Natural killer cell (primary cell): ENCODE results near the gene CEP83. TPM values are rescaled to one million over a fixed set of nuclear protein-coding genes. Genes with fewer than 3 reads are reported as not detected.
"Not testable (repeated sequence)": the region's sequence is repeated elsewhere in the genome, so short reads cannot be mapped to it uniquely, and the experiment has no call there.

Experiments
- ATAC-seq, 3 donors: fragments of 150-1000 bp in 2 of 3; fragments of 200-7000 bp in 1 of 3; cut with Tn5 transposase; 1 replicate in 1 of 3; 2 replicates in 2 of 3; pipeline ENCODE4 v1.10.0; 2021; ENCODE audit warnings: mild to moderate bottlenecking in 2 of 3, moderate library complexity in 2 of 3
- DNase-seq, 2 donors: peaks; one replicate each; pipeline versions ENCODE4 v3.0.0 to v3.0.0-alpha.2; 2013 to 2021; ENCODE audit warnings: mixed read lengths in 1 of 2
- H3K27ac ChIP-seq: one replicate; pipeline ENCODE4 v1.5.1; 2013; ENCODE audit warnings: mild to moderate bottlenecking, low read length
- H3K27me3 ChIP-seq: one replicate; pipeline ENCODE4 v1.6.1; 2013; ENCODE audit warnings: low read length; ENCODE audit not compliant: control insufficient read depth, insufficient read depth
- H3K36me3 ChIP-seq: one replicate; pipeline ENCODE4 v1.6.1; 2013; ENCODE audit warnings: low read length; ENCODE audit not compliant: control insufficient read depth, insufficient read depth
- H3K4me1 ChIP-seq: one replicate; pipeline ENCODE4 v1.6.1; 2013; ENCODE audit warnings: low read length; ENCODE audit not compliant: control insufficient read depth, insufficient read depth
- H3K4me3 ChIP-seq: one replicate; pipeline ENCODE4 v1.5.1; 2013; ENCODE audit warnings: low read length
- H3K9me3 ChIP-seq: one replicate; pipeline ENCODE4 v1.6.1; 2013; ENCODE audit warnings: low read length; ENCODE audit not compliant: control insufficient read depth, insufficient read depth
- H3K27ac Mint-ChIP-seq, 2 donors: one replicate each; pipeline ENCODE4 v1.8.0; 2022; ENCODE audit warnings: mild to moderate bottlenecking in 2 of 2, mixed read lengths in 2 of 2, moderate library complexity in 1 of 2
- H3K27me3 Mint-ChIP-seq, 2 donors: one replicate each; pipeline ENCODE4 v1.8.0; 2022; ENCODE audit warnings: low read depth in 2 of 2, mixed read lengths in 2 of 2
- H3K36me3 Mint-ChIP-seq: one replicate; pipeline ENCODE4 v1.8.0; 2022; ENCODE audit warnings: mixed read lengths
- H3K4me1 Mint-ChIP-seq, 2 donors: one replicate each; pipeline ENCODE4 v1.8.0; 2022; ENCODE audit warnings: mixed read lengths in 2 of 2
- H3K4me3 Mint-ChIP-seq: one replicate; pipeline ENCODE4 v1.8.0; 2022; ENCODE audit warnings: mild to moderate bottlenecking, moderate library complexity, mixed read lengths
- H3K9me3 Mint-ChIP-seq, 2 donors: one replicate each; pipeline ENCODE4 v1.8.0; 2022; ENCODE audit warnings: mixed read lengths in 2 of 2
- WGBS: methylation state at CpG from one replicate; pipeline ENCODE4 v1.1.7; 2013; ENCODE audit warnings: missing lambda C conversion rate; ENCODE audit not compliant: insufficient coverage; 5-methylcytosine and 5-hydroxymethylcytosine counted together
- intact Hi-C: fragments of 100-400 bp; cut with micrococcal nuclease; formaldehyde crosslinking; loops from one replicate; pipeline ENCODE4 v1.14.2; 2022
- total RNA-seq, 4 donors: library from RNA; stranded (reverse); fragments of 120-200 nt in 1 of 4; gene quantifications; one replicate each; pipeline versions ENCODE4 v1.2.3 to v1.2.4, GENCODE V29; 2013 to 2022
- TF ChIP-seq, protein P1 (sequence below): fragments of 200-600 bp; IDR thresholded peaks from one replicate; pipeline ENCODE4 v1.8.0; 2022; ENCODE audit warnings: antibody characterized with exemption

The CEP83 gene
- total RNA-seq, 3 donors from 2014 or later (not counting 1 experiment from before 2014, with no cell fraction given) = 13.3 to 19.3 (median 15.2) TPM

DNA sequence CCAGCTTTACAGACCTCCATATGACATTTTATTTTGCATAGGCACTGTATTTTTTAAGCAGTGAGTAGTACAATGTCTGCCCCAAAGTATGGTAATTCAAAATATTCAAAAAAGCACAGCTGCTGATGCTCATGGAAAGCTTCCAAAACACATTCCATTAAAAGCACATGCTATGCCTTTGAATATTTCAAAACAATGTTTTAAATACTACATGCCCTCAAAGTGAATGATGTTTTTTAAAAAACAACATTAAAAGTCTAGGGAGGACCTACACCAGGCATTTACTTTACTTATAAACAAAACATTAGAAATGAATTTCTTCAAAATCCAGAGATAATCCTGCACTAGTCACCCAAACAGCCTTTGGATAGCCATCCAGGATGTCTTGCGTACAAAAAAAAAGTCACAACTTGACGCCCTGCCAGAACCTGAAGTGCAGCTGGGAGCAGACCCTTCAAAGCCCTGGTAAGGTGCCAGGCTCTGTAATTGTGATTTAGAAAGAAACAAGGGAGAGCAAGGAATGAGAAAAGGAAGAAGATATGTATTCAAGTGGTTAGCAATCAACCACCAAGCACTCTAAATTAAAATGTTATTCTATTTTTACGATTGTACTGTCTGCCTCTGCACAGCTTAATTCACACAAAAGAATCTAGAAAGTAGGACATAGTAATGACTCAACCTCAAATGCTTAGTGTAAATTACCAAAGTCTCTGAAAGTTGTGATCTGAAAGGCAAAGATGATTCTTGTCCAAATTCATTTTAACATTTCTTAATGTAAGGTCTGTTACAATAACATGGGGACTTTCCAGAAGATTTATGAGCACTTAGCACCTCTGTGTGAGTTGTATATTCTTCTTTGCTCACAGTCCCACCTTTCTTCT is 31.9 kb downstream of the CEP83 start:
- Histone ChIP-seq H3K27ac (no peak overlapping the region), H3K4me3 (no peak overlapping the region), H3K36me3 (no peaks in the 10 kb centered on the region), H3K27me3 (no peaks in the 10 kb centered on the region), H3K4me1 (no peaks in the 10 kb centered on the region), H3K9me3 (peaks cover 18% of the 10 kb centered on the region)
- 37% methylated on average over 2 of the region's 3 CpGs for WGBS
- H3K4me1 Mint-ChIP-seq = peaks cover 5 to 6% of the 10 kb centered on the region in 2 donors
- H3K27me3 Mint-ChIP-seq = no peaks in the 10 kb centered on the region
- peak in 1 of 3 donors; percentile 24 for ATAC-seq
- intact Hi-C loops = no loop called here
- DNase-seq = no peak
- no peak overlapping the region for H3K27ac Mint-ChIP-seq
- TF ChIP-seq, protein P1, sequence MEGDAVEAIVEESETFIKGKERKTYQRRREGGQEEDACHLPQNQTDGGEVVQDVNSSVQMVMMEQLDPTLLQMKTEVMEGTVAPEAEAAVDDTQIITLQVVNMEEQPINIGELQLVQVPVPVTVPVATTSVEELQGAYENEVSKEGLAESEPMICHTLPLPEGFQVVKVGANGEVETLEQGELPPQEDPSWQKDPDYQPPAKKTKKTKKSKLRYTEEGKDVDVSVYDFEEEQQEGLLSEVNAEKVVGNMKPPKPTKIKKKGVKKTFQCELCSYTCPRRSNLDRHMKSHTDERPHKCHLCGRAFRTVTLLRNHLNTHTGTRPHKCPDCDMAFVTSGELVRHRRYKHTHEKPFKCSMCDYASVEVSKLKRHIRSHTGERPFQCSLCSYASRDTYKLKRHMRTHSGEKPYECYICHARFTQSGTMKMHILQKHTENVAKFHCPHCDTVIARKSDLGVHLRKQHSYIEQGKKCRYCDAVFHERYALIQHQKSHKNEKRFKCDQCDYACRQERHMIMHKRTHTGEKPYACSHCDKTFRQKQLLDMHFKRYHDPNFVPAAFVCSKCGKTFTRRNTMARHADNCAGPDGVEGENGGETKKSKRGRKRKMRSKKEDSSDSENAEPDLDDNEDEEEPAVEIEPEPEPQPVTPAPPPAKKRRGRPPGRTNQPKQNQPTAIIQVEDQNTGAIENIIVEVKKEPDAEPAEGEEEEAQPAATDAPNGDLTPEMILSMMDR = no peak
- H3K36me3 Mint-ChIP-seq = peaks cover 18% of the 10 kb centered on the region
- H3K9me3 Mint-ChIP-seq = peaks cover 5 to 11% of the 10 kb centered on the region in 2 donors
- no peak overlapping the region for H3K4me3 Mint-ChIP-seq

DNA sequence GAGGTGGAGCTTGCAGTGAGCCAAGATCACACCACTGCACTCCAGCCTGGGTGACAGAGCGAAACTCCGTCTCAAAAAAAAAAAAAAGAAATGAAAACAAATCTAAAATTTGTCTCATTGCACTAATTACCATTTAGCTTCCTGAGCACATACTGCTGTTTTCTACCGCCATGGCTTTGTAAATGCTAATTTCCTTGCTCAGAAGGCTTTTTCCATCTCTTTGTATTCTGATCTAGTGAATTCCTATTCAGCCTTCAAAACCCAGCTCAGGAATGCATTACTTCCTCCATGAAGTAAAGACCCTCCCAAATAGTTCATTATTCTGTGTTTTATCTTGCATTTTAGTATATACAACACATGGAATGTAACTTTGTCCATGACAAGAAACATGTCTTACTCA is 33.6 kb downstream of the CEP83 start:
- no peak overlapping the region for H3K4me3 ChIP-seq
- no peaks in the 10 kb centered on the region for H3K4me1 ChIP-seq
- DNase-seq (no peak), ATAC-seq (no peak)
- intact Hi-C loops = no loop called here
- TF ChIP-seq, protein P1 = no peak
- no peaks in the 10 kb centered on the region for H3K27me3 ChIP-seq
- no peak overlapping the region for H3K4me3 Mint-ChIP-seq
- H3K36me3 Mint-ChIP-seq = peaks cover 21% of the 10 kb centered on the region
- peaks cover 7 to 16% of the 10 kb centered on the region in 2 donors for H3K9me3 Mint-ChIP-seq
- peaks cover 5 to 6% of the 10 kb centered on the region in 2 donors for H3K4me1 Mint-ChIP-seq
- H3K36me3 ChIP-seq = no peaks in the 10 kb centered on the region
- no peak overlapping the region for H3K27ac Mint-ChIP-seq
- no peaks in the 10 kb centered on the region for H3K27me3 Mint-ChIP-seq
- peaks cover 27% of the 10 kb centered on the region for H3K9me3 ChIP-seq
- no peak overlapping the region for H3K27ac ChIP-seq
- WGBS = 100% methylated on average over 3 of the region's 3 CpGs

DNA sequence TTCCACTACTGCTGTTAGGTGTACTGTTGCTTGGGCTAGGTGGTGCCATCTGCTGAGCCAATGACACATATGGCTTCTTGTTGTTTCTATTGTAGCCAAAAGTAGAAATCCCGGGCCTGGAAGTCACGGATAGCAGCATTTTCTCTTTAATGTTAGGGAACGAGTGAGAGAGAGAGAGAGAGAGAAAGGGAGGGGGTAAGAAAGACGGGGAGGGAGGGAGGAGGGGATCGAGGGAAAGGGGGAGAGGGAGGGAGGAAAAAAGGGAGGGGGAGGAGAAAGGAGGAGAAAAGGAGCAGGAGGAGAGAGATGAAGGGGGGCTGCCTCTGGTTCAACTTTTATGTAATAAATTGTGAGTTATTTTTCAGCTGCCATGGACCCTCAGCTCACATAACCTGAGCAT is 34.8 kb downstream of the CEP83 start:
- H3K27me3 Mint-ChIP-seq, intact Hi-C loops, H3K9me3 Mint-ChIP-seq, H3K36me3 ChIP-seq, H3K4me1 ChIP-seq, H3K4me3 ChIP-seq, H3K27me3 ChIP-seq, H3K4me3 Mint-ChIP-seq, H3K27ac Mint-ChIP-seq, ATAC-seq, H3K4me1 Mint-ChIP-seq, H3K27ac ChIP-seq: not testable (repeated sequence)
- peaks cover 27% of the 10 kb centered on the region for H3K9me3 ChIP-seq
- DNase-seq = peak in 1 of 2 donors; percentile 7
- 99% methylated on average over 5 of the region's 5 CpGs for WGBS
- peaks cover 12% of the 10 kb centered on the region for H3K36me3 Mint-ChIP-seq

DNA sequence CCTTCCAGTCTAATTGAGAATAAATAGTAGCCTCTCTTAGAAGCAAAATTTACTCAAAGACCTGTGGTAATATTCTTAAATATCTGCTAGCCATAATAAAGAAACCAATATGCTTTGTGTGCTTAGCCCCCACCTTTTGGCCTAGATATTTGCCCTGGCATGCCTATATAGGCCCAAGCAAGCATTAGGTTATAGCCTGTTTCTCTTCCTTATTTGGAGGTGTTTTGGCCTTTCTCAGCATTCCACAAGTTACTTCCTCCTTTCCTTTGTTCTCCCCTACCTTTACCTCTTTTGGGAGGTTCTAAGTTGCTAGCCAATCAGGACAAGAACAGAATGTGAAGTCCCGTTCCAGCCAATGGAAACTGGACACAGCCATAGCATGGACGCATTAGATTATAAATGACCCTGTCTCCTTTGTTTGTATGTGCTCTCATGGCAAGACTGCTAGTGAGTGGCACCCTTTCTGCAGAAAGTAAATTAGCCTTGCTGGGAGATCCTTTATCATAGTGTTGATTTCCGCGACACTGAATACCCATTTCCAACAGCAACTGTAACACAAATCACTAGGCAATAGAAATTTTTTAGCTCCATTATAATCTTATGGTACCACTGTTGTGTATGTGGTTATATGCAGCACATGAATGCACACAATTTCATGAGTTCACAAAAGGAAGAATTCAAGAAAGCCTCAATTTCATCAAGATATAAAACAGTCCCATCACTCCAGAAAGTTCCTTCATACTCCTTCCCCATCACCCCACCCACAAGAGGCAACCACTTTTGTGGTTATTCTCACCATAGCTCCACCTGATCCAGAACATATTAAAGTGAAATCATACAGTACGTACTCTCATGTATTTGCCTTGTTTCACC is 37.6 kb downstream of the CEP83 start:
- H3K27ac Mint-ChIP-seq = no peak overlapping the region
- no peak for DNase-seq
- H3K4me1 Mint-ChIP-seq = no peaks in the 10 kb centered on the region
- Histone ChIP-seq H3K4me1 (no peaks in the 10 kb centered on the region), H3K27ac (no peak overlapping the region), H3K36me3 (no peaks in the 10 kb centered on the region), H3K27me3 (no peaks in the 10 kb centered on the region), H3K9me3 (peaks cover 23% of the 10 kb centered on the region), H3K4me3 (no peak overlapping the region)
- 98% methylated on average over 3 of the region's 5 CpGs for WGBS
- no peaks in the 10 kb centered on the region for H3K27me3 Mint-ChIP-seq
- ATAC-seq = no peak
- peaks cover 24% of the 10 kb centered on the region for H3K36me3 Mint-ChIP-seq
- H3K4me3 Mint-ChIP-seq = no peak overlapping the region
- TF ChIP-seq, protein P1 = no peak
- intact Hi-C loops = no loop called here
- peaks cover 6 to 11% of the 10 kb centered on the region in 2 donors for H3K9me3 Mint-ChIP-seq
